Fibroblast of peridontal ligament (primary cell): ENCODE results near the gene NENF.
"Not testable (repeated sequence)": the region's sequence is repeated elsewhere in the genome, so short reads cannot be mapped to it uniquely, and the experiment has no call there.

ENCODE experiments used
- DNase-seq: peaks from one replicate; pipeline ENCODE4 v3.0.0-alpha.2; 2010; ENCODE audit errors: extremely low read depth

Gene NENF

DNA sequence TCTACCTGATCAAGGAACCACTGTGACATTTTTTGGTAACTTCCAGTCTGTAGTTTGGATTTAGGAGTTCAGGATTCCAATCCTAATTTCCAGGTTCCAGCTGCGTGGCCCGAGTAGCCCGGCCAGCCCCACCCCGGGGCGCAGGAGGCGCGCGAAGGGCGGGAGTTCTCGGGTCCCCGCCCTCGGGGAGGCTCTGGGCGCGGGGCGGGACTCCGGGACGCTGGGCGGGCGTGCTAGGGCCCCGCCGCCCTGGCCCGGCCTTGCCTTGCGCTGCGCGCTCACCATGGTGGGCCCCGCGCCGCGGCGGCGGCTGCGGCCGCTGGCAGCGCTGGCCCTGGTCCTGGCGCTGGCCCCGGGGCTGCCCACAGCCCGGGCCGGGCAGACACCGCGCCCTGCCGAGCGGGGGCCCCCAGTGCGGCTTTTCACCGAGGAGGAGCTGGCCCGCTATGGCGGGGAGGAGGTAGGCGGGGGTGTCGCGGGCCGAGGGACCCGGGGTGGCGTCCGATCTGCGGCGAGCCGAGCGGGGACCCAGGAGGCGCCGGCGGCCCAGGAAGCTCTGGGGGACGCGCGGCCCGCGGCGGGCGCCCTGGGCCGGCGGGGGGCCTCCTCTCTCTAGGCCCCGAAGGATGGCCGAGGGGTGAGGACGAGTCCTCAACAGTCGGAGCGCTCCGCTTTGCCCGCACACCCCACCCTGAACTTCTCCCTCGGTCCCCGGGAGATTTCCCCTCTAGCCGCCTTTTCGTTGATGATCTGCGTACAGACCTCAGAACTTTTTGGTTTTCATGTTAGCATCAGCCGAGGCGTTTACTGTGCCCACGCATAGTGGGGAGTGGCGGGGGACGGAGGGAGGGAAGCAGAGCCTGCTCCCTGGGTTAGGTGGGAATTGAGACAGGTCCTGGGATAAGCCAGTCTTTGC is at the start of gene NENF:
Gene NENF (plus strand): TSS at position 260 of the 916 bp plus-strand sequence. CDS start 24 bp downstream, at position 284.
- DNase-seq = peak; percentile 70

DNA sequence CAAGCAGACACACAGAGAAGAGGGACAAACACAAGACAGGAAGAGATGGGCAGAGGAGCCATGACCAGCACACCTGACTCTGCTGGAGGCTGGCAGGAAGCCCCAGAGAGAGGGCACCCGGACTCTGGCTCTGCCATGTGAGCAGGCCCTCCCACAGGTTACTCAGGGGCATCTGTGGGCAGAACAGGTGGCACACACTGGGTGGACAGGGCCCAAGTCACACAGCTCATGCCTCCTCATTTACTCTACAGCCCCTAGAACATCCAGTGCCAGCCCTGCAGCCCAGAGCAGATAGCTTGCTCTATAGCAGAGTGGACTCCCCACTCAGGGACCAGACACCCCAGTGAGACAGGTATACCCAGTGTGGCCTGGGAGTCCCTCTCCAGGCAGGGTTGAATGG is 46.7 kb upstream of the NENF start:
- no peak for DNase-seq

- no peak for DNase-seq
Observed at GRCh38 chr1:212388985-212389716, 43.6 kb upstream of the NENF start.

- not testable (repeated sequence) for DNase-seq
Observed at GRCh38 chr1:212395678-212396437, 36.9 kb upstream of the NENF start.

- DNase-seq = no peak
Observed at GRCh38 chr1:212396638-212397037, 36.1 kb upstream of the NENF start.

- no peak for DNase-seq
Observed at GRCh38 chr1:212397171-212397570, 35.5 kb upstream of the NENF start.

DNA sequence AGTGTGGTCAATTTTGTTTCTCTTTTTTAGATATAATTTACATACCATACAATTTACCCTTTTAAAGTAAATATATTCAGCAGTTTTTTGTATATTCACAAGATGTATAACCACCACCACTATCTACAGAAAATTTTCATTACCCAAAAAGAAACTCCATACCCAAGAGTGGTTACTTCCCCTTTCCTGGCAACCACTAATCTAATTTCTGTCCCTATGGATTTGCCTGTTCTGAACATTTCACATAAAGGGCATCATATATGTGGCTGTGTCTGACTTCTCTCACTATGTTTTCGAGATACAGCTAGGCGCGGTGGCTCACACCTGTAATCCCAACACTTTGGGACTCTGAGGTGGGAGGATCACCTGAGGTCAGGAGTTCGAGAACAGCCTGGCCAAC is 31.7 kb upstream of the NENF start:
- no peak for DNase-seq

GRCh38 chr1:212401838-212402582 is 30.7 kb upstream of the NENF start:
- peak; percentile 59 for DNase-seq

GRCh38 chr1:212402666-212403321 is 29.9 kb upstream of the NENF start:
- DNase-seq = no peak

DNA sequence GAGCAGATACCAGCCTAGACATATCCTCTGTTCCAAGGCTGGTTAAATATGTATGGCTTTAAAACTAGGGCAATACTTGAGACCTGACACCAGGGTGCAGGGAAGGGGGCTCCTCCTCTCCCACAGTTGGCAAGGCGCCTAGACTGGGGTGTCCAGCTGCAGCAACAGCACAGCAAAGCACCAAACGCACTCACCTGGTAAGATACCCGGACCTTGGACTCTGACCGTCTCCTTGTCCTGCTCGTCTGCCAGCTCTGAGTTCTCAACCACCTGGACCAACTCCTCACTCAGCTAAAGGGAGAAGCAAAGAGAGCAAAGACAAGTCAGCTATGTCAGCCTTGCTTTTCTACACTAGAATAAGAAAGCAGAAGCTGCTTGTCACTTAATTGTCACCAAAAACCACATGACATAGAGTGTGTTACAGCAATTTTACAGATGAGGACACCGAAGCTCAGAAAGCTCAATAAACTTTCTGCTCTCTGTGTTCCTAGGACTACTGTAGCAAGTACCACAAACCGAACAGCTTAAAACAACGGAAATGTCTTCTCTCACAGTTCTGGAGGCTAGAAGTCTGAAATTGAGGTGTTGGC is 22.4 kb upstream of the NENF start:
- no peak for DNase-seq

GRCh38 chr1:212412374-212412773 is 20.3 kb upstream of the NENF start:
- DNase-seq = no peak

DNA sequence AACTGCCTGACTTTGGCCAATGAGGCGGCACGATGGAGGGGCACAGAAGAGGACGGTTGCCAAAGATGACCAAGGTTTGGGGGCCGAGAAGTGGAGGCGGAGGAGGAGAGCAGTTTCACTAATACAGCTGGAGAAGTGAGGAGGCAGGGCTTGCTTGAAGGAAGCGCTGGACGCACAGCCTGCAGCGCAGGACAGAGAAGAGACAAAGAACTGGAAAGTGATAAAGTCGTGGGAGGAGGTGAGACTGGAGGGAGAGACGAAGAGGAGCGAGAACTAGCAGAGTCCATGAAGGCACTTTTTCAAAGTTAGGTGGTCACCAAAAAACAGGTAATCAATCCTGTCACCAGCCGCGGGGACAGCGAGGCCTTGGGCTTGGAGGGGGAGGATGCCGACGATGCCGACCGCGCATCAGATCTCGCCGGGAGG is 18.8 kb upstream of the NENF start:
- DNase-seq = peak; percentile 17

DNA sequence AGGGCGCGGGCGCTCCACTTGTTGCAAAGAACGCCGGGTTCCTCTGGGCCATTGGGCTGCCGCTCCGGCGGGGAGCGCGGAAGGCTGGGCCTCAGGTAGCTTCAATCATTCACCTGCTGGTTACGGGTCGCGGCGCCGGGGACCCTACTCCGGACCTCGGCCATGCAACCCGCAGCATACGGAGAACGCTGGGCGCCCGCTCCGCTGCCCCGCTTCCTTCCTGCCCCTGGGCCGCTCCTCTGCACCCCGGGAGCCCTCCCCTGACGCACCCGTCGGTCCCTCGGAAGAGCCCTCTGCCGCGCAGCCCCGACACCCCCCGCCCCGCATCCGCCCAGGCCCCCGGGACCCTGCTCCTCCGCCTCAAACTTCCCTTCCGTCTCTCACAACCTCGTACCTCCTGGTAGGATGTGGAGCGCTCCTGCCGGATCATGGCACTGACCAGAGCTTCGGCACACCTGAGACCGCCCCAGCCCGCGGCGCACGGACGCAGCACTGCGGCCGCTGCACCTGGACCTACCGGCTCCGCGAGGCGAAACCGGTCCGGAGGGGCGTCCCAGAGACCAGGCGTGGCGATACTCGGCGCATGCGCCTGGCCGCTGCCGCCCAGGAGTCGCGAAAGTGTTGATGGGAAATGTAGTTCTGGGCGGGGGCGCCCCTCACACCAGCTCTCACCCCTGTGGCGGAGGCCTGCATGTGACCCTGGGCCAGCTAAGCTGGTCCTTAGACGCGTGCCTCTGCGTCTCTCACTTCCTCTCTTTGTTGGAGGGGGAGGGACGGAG is 18.2 kb upstream of the NENF start, which contains the start of gene PACC1:
Gene PACC1 (minus strand): TSS at position 559 of the 779 bp plus-strand sequence. CDS start 129 bp downstream, at position 430.
- peak; percentile 70 for DNase-seq

DNA sequence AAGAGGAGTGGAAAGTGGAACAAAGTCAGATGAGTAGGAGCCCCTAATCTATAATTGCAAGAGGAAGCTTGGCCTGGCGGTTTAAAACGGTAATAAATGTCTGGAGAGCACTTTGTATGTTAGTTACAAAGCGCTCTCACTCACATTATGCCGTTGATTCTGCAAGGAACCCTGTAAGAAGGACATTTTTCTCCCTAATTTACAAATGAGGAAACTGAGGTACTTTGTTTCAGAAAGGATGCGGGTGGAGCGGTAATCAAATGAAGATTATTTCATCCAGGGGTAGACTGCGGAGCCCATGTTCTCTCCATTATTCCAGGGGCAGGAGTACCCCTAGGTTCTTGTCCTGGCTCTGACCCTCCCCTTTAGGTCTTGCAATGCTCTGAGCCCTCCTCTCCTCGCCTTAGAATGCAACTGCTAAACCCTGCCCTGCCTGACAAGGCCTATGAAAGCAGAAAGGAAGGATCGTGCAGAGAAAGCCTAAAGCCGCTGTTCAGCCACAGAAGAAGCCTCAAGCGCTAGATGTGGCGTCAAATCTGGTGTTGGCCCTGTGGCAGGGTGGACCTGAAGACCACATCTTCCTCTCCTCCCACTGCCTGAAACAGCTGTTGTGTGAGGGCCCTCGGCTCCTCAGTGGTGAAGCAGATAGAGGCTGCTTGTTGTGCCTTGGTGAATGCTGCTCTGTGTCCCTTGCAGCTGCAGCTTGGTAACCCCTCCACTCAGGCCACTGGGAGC is 17.4 kb upstream of the NENF start:
- no peak for DNase-seq

DNA sequence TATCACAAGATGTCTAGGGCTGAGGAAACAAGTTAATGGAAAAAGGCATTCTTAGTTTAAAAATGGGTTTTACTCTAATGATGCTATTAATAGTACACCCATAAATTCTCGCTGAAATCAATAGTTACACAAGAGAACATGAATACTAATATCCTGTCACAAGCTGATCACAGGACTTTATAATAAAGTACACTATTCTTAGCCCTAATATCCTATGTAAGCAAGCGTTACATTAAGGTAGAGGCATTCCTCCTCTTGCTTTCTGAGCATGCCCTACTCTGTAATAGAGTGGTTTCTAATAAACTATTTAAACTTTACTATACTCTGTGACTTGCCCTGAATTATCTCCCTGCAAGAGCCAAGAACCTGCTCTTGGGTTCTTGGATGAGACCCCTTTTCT is 11.6 kb upstream of the NENF start:
- no peak for DNase-seq

DNA sequence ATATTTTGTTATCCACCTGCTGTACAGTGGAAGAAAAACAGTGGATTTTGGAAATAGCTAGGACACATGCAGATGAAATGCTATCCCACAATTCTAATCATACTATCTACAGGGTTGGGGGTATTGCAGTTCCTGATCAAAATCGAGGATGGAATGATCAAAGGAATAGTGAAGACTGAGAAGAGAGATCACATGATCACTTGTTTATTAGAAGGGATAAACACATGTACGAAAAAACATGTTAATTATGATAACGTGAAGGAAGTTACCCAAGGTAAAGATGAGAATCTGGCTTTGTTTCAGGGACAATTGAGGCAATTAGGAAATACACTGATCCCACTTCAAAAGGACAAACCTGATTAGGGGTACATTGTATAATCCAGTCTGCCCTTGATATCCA is 8.8 kb upstream of the NENF start:
- no peak for DNase-seq

GRCh38 chr1:212428496-212428895 is 4.2 kb upstream of the NENF start:
- no peak for DNase-seq

DNA sequence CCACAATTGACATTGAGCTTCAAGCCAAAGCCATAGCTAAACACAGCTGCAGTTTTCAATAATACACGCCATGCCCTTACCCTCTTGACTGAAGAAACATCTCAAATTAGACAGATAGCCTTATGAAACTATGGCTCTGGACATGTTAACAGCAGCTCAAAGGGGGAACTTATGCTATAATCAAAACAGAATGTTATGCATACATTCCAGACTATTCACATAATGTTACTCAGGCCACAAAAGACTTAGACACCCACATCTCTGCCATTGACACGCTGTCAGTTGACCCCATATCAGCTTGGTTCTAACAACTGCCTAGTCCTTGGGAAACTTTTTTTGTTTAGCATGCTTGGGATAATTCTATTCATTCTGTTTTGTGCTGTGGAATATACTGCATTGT is 2.3 kb upstream of the NENF start:
- peak; percentile 60 for DNase-seq

GRCh38 chr1:212430955-212431394 is 1.7 kb upstream of the NENF start:
- DNase-seq = no peak
